ENCODE results near the gene KAT7.

Gene KAT7

GRCh38 chr17:49832840-49833599 lies 44.5 kb downstream of the KAT7 start:
- Histone ChIP-seq H3K4me3 (ENCODE audit: insufficient read depth, low read length, poor library complexity, severe bottlenecking) (no peak overlapping the region), H3K27me3 (ENCODE audit: low read length) (no peaks in the 10 kb centered on the region), H3K9me2 (replicated peaks; ENCODE audit: insufficient read depth, low read length) (no peaks in the 10 kb centered on the region), H3K36me3 (ENCODE audit: low read length) (no peaks in the 10 kb centered on the region), H3F3A (ENCODE audit: insufficient read depth) (no peaks in the 10 kb centered on the region), H3K27ac (ENCODE audit: low read depth, low read length) (no peak overlapping the region), H4K20me1 (ENCODE audit: low read depth, low read length) (no peaks in the 10 kb centered on the region), H2AFZ (ENCODE audit: low read depth, low read length, severe bottlenecking) (no peak overlapping the region), H3K4me2 (ENCODE audit: low read depth, low read length, poor library complexity, severe bottlenecking) (no peak overlapping the region), H3K79me2 (ENCODE audit: insufficient read depth, low read length) (no peaks in the 10 kb centered on the region), H3K9ac (ENCODE audit: low read length) (no peak overlapping the region), H3K9me3 (ENCODE audit: insufficient read depth, low read length) (no peaks in the 10 kb centered on the region)
- no peak for TF ChIP-seq EZH2phosphoT487 (conservative IDR thresholded peaks at IDR 0.05; ENCODE audit: low read length)

DNA sequence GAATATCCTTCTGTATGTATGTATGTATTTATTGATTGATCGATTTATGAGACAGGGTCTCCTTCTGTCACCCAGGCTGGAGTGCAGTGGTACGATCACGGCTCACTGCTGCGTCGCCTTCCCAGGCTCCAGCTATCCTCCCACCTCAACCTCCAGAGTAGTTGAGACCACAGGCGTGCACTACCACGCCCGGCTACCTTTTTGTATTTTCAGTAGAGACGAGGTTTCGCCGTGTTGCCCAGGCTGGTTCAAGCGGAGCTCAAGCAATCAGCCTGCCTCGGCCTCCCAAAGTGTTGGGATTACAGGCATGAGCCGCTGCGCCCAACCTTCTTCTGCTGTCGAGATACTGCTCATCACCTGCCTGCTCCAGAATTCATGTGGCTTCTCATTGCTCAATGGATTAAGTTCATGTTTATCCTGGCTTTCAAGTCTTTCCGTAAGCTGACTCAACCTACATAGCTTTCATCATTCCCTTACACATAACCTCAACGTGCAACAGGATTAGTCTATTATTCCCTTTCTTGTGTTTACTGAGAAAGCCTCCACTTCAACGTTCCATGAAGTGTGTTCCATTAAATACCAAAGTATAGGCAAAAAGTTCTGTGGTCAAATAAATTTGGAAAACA lies 45.8 kb downstream of the KAT7 start:
- Histone ChIP-seq H3K27ac (ENCODE audit: low read depth, low read length) (no peak overlapping the region), H3K4me3 (ENCODE audit: insufficient read depth, low read length, poor library complexity, severe bottlenecking) (no peak overlapping the region), H3K9me2 (replicated peaks; ENCODE audit: insufficient read depth, low read length) (no peaks in the 10 kb centered on the region), H3K9ac (ENCODE audit: low read length) (no peak overlapping the region), H2AFZ (ENCODE audit: low read depth, low read length, severe bottlenecking) (no peak overlapping the region), H4K20me1 (ENCODE audit: low read depth, low read length) (no peaks in the 10 kb centered on the region), H3K4me2 (ENCODE audit: low read depth, low read length, poor library complexity, severe bottlenecking) (no peak overlapping the region), H3F3A (ENCODE audit: insufficient read depth) (no peaks in the 10 kb centered on the region), H3K36me3 (ENCODE audit: low read length) (no peaks in the 10 kb centered on the region), H3K9me3 (ENCODE audit: insufficient read depth, low read length) (no peaks in the 10 kb centered on the region), H3K79me2 (ENCODE audit: insufficient read depth, low read length) (no peaks in the 10 kb centered on the region), H3K27me3 (ENCODE audit: low read length) (no peaks in the 10 kb centered on the region)
- TF ChIP-seq CTCF (IDR thresholded peaks at IDR 0.05; ENCODE audit: insufficient read depth, low read length, poor library complexity, severe bottlenecking): no peak
- no peak for TF ChIP-seq EZH2phosphoT487 (conservative IDR thresholded peaks at IDR 0.05; ENCODE audit: low read length)

DNA sequence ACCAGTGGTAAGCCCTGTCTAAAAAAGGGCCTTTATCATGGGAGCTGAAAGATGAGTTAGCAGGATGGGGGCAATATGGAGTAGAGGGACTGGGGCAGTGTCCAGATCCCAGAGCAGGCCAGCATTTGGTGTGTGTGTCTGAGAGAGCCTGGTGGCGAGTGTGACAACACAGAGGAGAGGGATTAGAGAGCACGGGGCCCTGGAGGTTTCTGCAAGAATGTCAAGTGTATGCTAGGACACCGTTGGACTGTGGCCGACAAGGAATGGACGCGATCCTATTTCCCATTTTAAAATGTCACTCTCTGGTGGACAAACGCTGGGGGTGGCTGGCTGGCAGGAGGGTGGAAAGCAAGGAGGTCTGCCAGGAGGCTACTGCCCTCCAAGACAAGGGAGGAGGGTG lies 47.0 kb downstream of the KAT7 start:
- no peaks in the 10 kb centered on the region for H3K27me3 ChIP-seq (ENCODE audit: low read length)
- H3K9me3 ChIP-seq (ENCODE audit: insufficient read depth, low read length): no peaks in the 10 kb centered on the region
- H3K27ac ChIP-seq (ENCODE audit: low read depth, low read length): no peak overlapping the region
- H2AFZ ChIP-seq (ENCODE audit: low read depth, low read length, severe bottlenecking): no peak overlapping the region
- H3K79me2 ChIP-seq (ENCODE audit: insufficient read depth, low read length): no peaks in the 10 kb centered on the region
- no peaks in the 10 kb centered on the region for H3F3A ChIP-seq (ENCODE audit: insufficient read depth)
- H3K9me2 ChIP-seq (replicated peaks; ENCODE audit: insufficient read depth, low read length): no peaks in the 10 kb centered on the region
- H3K9ac ChIP-seq (ENCODE audit: low read length): no peak overlapping the region
- no peaks in the 10 kb centered on the region for H3K36me3 ChIP-seq (ENCODE audit: low read length)
- no peak overlapping the region for H3K4me3 ChIP-seq (ENCODE audit: insufficient read depth, low read length, poor library complexity, severe bottlenecking)
- no peak overlapping the region for H3K4me2 ChIP-seq (ENCODE audit: low read depth, low read length, poor library complexity, severe bottlenecking)
- no peaks in the 10 kb centered on the region for H4K20me1 ChIP-seq (ENCODE audit: low read depth, low read length)
- TF ChIP-seq EZH2phosphoT487 (conservative IDR thresholded peaks at IDR 0.05; ENCODE audit: low read length) (no peak), CTCF (IDR thresholded peaks at IDR 0.05; ENCODE audit: insufficient read depth, low read length, poor library complexity, severe bottlenecking) (no peak)
